LNCaP clone FGC (cell line): ENCODE data around the gene CHIC2.
"Not testable (repeated sequence)": the region's sequence is repeated elsewhere in the genome, so short reads cannot be mapped to it uniquely, and the experiment has no call there.

Experiments
- DNase-seq: peaks from one replicate; pipeline ENCODE4 v3.0.0-alpha.2; 2011; ENCODE audit warnings: low read depth
- H3K4me3 ChIP-seq: 2 replicates; pipeline ENCODE4 v1.5.1; 2011; ENCODE audit warnings: mild to moderate bottlenecking, low read depth, low read length, control low read depth
- TF ChIP-seq, protein P1 (sequence below): IDR thresholded peaks from 2 replicates; pipeline ENCODE4 v1.5.1; 2012; ENCODE audit warnings: mild to moderate bottlenecking; ENCODE audit not compliant: control insufficient read depth, insufficient read depth; ENCODE audit errors: extremely low read depth

The CHIC2 gene

DNA sequence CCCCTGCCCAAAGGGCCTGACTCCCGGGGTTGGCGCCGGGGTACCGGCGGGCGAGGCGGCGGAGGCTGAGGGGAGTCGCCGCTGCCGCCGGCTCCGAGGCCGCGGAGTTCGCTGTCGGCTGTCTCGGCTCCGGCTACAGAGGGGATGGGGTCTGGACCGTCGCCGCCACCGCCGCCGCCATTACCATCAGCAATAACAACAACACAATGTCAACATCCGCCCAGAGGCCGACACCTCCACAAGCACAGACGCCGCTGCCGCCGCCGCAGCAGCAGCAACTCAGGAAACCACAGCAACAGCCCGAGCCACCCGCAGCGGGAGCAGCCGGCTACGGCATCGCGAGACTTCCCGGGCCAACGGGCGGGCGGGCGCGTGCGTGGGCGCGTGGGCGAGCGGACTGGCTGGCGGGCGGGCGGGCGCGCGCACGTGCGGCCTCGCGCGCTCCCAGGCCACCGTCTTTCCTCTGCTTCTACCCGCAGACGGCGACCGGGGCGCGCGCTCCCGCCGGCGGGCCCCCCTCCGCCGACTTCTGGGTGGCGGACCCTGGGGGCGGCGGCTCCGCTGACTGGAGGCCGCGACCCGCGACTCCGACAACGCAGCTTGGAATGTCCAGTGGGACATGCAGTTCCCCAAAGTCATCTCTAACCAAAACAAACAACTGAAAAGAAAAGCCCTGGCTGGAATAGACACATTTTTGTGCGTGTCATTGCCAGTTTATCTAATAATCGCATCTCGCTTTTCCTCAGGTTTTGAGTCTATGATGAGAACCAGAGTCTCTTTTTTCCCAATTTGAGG is at the start of gene CHIC2:
Gene CHIC2 (minus strand): TSS at position 289 of the 795 bp plus-strand sequence. CDS start 305 bp downstream, outside the sequence.
- TF ChIP-seq, protein P1, sequence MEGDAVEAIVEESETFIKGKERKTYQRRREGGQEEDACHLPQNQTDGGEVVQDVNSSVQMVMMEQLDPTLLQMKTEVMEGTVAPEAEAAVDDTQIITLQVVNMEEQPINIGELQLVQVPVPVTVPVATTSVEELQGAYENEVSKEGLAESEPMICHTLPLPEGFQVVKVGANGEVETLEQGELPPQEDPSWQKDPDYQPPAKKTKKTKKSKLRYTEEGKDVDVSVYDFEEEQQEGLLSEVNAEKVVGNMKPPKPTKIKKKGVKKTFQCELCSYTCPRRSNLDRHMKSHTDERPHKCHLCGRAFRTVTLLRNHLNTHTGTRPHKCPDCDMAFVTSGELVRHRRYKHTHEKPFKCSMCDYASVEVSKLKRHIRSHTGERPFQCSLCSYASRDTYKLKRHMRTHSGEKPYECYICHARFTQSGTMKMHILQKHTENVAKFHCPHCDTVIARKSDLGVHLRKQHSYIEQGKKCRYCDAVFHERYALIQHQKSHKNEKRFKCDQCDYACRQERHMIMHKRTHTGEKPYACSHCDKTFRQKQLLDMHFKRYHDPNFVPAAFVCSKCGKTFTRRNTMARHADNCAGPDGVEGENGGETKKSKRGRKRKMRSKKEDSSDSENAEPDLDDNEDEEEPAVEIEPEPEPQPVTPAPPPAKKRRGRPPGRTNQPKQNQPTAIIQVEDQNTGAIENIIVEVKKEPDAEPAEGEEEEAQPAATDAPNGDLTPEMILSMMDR, result no peak
- peak within 1 kb of the TSS; percentile 64 for H3K4me3 ChIP-seq
- peak; percentile 69 for DNase-seq

DNA sequence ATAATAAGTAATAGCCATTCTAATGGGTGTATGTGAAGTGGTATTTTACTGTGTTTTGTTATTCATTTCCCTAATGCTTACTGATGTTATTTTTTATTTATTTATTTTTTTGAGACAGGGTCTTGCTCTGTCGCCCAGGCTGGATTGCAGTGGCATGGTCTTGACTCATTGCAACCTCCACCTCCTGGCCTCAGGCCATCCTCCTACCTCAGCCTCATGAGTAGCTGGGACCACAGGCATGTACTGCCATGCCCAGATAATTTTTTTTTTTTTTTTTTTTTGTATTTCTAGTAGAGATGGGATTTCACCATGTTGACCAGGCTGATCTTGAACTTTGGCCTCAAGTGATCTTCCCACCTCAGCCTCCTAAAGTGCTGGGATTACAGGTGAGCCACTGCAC is 48.8 kb upstream of the CHIC2 start:
- not testable (repeated sequence) for H3K4me3 ChIP-seq, DNase-seq

DNA sequence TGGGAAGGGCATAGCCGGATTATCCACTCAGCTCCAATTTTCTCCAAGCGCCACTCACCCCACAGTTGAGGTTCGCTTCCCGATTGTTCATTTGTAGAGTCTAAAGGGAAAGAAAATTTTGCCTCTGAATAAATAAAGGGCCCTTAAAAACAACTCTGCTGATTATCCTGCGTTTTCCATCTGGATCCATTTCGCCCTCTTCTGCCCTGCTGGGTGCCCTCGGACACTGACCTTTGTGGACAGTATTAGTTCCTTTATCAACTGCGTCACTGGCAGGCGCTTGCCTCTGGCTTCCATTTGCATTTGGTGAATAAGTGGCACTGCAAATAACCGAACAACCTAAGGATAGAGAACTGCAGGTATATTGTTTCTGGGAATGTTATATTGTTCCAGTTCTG is 45.6 kb upstream of the CHIC2 start:
- no peak for DNase-seq
- no peak overlapping the region for H3K4me3 ChIP-seq
- TF ChIP-seq, protein P1, result no peak

DNA sequence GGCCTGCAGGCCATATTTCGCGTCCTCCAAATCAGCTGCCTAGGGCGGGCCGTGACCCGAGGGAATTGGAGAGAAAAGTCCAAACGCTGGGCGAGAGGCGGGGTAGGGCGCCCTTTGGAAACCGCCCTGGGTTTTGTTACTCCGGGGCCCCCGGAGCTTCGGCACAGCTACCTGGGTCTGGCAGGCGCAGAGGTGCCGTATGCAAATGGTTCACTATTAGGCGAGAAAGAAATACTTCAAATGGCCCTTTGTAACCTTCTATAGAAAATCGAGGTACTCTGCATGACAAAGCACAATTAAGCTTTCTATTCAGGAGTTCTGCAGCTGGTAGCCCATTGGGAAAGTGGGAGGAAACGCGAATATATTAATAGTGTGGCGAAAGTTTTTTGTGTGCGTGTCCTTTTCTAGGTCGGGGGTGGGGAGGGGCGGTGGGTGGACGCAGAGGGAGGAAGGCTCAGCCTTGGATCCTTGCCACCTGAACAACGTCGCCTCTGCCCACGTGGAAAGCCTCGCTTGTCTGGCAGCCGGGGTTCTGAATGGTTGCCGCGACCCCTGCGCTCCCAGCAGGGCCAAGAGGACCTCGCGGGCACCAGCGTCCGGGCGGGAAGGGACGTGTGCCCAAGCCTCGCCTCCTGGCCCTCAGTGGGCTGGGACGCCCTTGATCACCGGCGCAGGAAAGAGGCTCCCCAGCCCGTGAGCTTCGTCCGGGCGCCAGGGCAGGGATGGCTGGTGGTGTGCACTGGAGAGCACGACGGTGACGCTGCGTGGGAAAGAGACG is 45.0 kb upstream of the CHIC2 start:
- TF ChIP-seq, protein P1, result no peak
- H3K4me3 ChIP-seq, result no peak overlapping the region
- DNase-seq, result no peak

- no peak overlapping the region for H3K4me3 ChIP-seq
- no peak for DNase-seq
- TF ChIP-seq, protein P1, result no peak
These were observed 43.7 kb upstream of the CHIC2 start for GRCh38 chr4:54107951-54108748.

DNA sequence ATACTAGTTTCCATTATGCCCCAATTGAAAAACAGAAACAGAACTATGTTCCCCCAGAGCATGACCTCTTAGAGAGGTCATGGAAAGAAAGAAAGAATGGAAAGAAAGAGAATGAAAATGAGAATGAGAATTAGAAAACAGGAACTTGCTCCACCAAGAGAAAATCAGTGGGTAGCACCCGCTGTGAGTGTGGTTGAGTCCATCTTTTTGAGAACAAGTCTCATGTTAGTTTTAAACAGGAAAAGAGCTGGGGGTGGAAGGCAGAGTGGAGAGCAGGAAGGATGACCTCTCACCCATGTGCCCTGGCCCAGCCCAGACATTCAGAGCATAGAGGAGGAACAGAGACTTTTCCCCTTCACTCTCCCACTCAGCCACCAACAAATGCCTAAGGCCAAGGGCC is 40.5 kb upstream of the CHIC2 start:
- TF ChIP-seq, protein P1, result no peak
- no peak overlapping the region for H3K4me3 ChIP-seq

GRCh38 chr4:54103190-54103574 is 38.8 kb upstream of the CHIC2 start:
- TF ChIP-seq, protein P1, result no peak
- no peak for DNase-seq
- no peak overlapping the region for H3K4me3 ChIP-seq

More for the DNA sequence above, 40.5 kb upstream of the CHIC2 start:
- no peak for DNase-seq
